Testis (tissue), 2 donors: ENCODE measurements around the gene ACOX1.

Experiments
- POLR2A ChIP-seq: fragments of 450-650 bp; IDR thresholded peaks from one replicate; pipeline ENCODE4 v1.6.1; 2017; ENCODE audit warnings: antibody characterized with exemption, mild to moderate bottlenecking, moderate library complexity
- TF ChIP-seq, protein P1 (sequence below), 3 experiments: fragments of 450-650 bp in 2 of 3; fragments of 200-600 bp in 1 of 3; sonication (generic) in 1 of 3; IDR thresholded peaks; one replicate each; pipeline ENCODE4 v1.5.1; 2016 to 2019; ENCODE audit warnings: antibody characterized with exemption in 3 of 3, mild to moderate bottlenecking in 2 of 3, moderate library complexity in 1 of 3

DNA sequence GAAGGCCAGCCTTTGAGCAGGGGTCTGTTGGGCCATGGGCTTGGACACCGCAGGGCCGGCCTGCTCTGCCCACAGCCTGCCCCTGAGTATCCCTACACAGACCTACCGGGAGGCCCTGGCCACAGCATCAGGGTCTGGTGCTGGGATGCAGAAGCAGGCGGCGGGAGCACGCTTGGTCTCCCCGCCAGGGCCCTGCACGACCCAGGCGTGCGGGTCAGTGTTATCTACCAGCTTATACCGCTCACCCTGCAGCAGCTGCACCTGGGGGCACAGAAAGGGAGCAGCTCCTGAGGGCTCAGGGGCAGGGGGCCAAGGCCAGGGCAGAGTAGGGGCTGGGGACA is 39.3 kb upstream of the ACOX1 start:
- TF ChIP-seq, protein P1, sequence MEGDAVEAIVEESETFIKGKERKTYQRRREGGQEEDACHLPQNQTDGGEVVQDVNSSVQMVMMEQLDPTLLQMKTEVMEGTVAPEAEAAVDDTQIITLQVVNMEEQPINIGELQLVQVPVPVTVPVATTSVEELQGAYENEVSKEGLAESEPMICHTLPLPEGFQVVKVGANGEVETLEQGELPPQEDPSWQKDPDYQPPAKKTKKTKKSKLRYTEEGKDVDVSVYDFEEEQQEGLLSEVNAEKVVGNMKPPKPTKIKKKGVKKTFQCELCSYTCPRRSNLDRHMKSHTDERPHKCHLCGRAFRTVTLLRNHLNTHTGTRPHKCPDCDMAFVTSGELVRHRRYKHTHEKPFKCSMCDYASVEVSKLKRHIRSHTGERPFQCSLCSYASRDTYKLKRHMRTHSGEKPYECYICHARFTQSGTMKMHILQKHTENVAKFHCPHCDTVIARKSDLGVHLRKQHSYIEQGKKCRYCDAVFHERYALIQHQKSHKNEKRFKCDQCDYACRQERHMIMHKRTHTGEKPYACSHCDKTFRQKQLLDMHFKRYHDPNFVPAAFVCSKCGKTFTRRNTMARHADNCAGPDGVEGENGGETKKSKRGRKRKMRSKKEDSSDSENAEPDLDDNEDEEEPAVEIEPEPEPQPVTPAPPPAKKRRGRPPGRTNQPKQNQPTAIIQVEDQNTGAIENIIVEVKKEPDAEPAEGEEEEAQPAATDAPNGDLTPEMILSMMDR (IDR thresholded peaks at IDR 0.05) = no peak
- TF ChIP-seq POLR2A = no peak
